K562 (cell line): ENCODE results near the gene DNAJB13. TPM values are rescaled to one million over a fixed set of nuclear protein-coding genes. Genes with fewer than 3 reads are reported as not detected.

ENCODE experiments used
- ATAC-seq: fragments of 200-7000 bp; cut with Tn5 transposase; 3 replicates; pipeline ENCODE4 v1.9.1; 2020; ENCODE audit warnings: moderate library complexity
- BruUV-seq: library from RNA; stranded (reverse); fragments of 400-500 nt; replicated peaks from 2 replicates; lab custom pipeline; 2021; lab: Mats Ljungman, UMichigan
- CTCF ChIA-PET: fragments of 300-600 bp; formaldehyde crosslinking; extraction: SDS; loops from one replicate; lab custom pipeline; 2021; ENCODE audit warnings: low intra/inter-chr PET ratio; lab: Yijun Ruan, JAX
- POLR2A ChIA-PET: fragments of 300-600, 350-650 bp; sonication (Branson Sonifier 250); formaldehyde crosslinking; extraction: SDS; loops from one replicate; lab custom pipeline; 2021; ENCODE audit warnings: antibody characterized with exemption, inconsistent platforms; lab: Yijun Ruan, JAX
- DNase-seq, 4 experiments: peaks; one replicate each; pipeline versions ENCODE4 v3.0.0 to v3.0.0-alpha.2; 2011 to 2018; ENCODE audit warnings: low spot score in 3 of 4, mixed read lengths in 3 of 4; ENCODE audit errors: extremely low read depth in 1 of 4
- FAIRE-seq: peaks from 2 replicates; lab custom pipeline; 2011; peaks lifted over from hg19 to GRCh38; lab: Jason Lieb, UNC
- H2AFZ ChIP-seq: 2 replicates; pipeline ENCODE4 v1.6.0; 2011; ENCODE audit warnings: low read depth, low read length, control low read depth, inconsistent platforms
- H3K27ac ChIP-seq: fragments of 200-600 bp; 3 replicates; pipeline ENCODE4 v1.8.0; 2011; ENCODE audit warnings: low read depth, mild to moderate bottlenecking, control low read depth, inconsistent platforms, low read length, moderate library complexity, mixed read lengths; ENCODE audit errors: extremely low read depth
- H3K27me3 ChIP-seq, 2 experiments: fragments of 300-600 bp in 1 of 2; 2 replicates in 1 of 2; 3 replicates in 1 of 2; pipeline versions ENCODE4 v1.6.0 to v1.8.0; 2011; ENCODE audit warnings: inconsistent platforms in 2 of 2, low read length in 2 of 2, mild to moderate bottlenecking in 1 of 2, mixed read lengths in 1 of 2, moderate library complexity in 1 of 2; ENCODE audit not compliant: control insufficient read depth in 2 of 2, insufficient read depth in 2 of 2
- H3K36me3 ChIP-seq: fragments of 300-600 bp; 3 replicates; pipeline ENCODE4 v1.8.0; 2011; ENCODE audit warnings: mild to moderate bottlenecking, low read length, inconsistent platforms; ENCODE audit not compliant: control insufficient read depth, insufficient read depth
- H3K4me1 ChIP-seq, 2 experiments: fragments of 200-600 bp in 1 of 2; replicated peaks in 1 of 2; 2 replicates in 1 of 2; 3 replicates in 1 of 2; pipeline versions ENCODE4 v1.5.1 to v1.8.0; 2011; ENCODE audit warnings: inconsistent platforms in 2 of 2, low read length in 2 of 2, mild to moderate bottlenecking in 1 of 2, mixed read lengths in 1 of 2, moderate library complexity in 1 of 2; ENCODE audit not compliant: control insufficient read depth in 2 of 2, insufficient read depth in 2 of 2
- H3K4me2 ChIP-seq: 2 replicates; pipeline ENCODE4 v1.6.1; 2011; ENCODE audit warnings: low read length, control low read depth, inconsistent platforms, mixed read lengths; ENCODE audit not compliant: insufficient read depth
- H3K4me3 ChIP-seq: fragments of 200-600 bp; sonication (generic), shearing (Covaris generic); 2 replicates; pipeline ENCODE4 v1.5.1; 2016; ENCODE audit warnings: control low read depth, inconsistent platforms
- H3K79me2 ChIP-seq: fragments of 200-600 bp; 3 replicates; pipeline ENCODE4 v1.8.0; 2011; ENCODE audit warnings: low read length, inconsistent platforms; ENCODE audit not compliant: control insufficient read depth, insufficient read depth
- H3K9ac ChIP-seq, 2 experiments: 2 replicates each; pipeline versions ENCODE4 v1.6.0 to v1.6.1; 2011; ENCODE audit warnings: low read depth in 2 of 2, low read length in 2 of 2, control low read depth in 1 of 2, inconsistent platforms in 1 of 2, mild to moderate bottlenecking in 1 of 2, mixed read lengths in 1 of 2; ENCODE audit not compliant: insufficient read depth in 1 of 2
- H3K9me1 ChIP-seq: one replicate; pipeline ENCODE4 v1.6.0; 2011; ENCODE audit warnings: inconsistent platforms, mild to moderate bottlenecking, low read length, moderate library complexity; ENCODE audit not compliant: control insufficient read depth, insufficient read depth
- H3K9me3 ChIP-seq: replicated peaks from 2 replicates; pipeline ENCODE4 v1.5.1; 2011; ENCODE audit warnings: low read depth, low read length, inconsistent platforms; ENCODE audit not compliant: control insufficient read depth, insufficient read depth
- H4K20me1 ChIP-seq: replicated peaks from 2 replicates; pipeline ENCODE4 v1.6.1; 2011; ENCODE audit warnings: low read length, inconsistent platforms, mixed read lengths; ENCODE audit not compliant: control insufficient read depth, insufficient read depth
- POLR2A ChIP-seq: fragments of 450-650 bp; conservative IDR thresholded peaks from 2 replicates; pipeline ENCODE4 v1.6.1; 2016
- POLR2G ChIP-seq: fragments of 200-400 bp; formaldehyde crosslinking; IDR thresholded peaks from 2 replicates; pipeline ENCODE4 v1.6.1; 2017; ENCODE audit warnings: low read depth, mild to moderate bottlenecking, antibody characterized with exemption, low read length, moderate library complexity
- RBFOX2 ChIP-seq: fragments of 200-400 bp; formaldehyde crosslinking; IDR thresholded peaks from 2 replicates; pipeline ENCODE4 v1.6.1; 2017; ENCODE audit warnings: low read depth, mild to moderate bottlenecking, low read length, moderate library complexity
- TBP ChIP-seq: optimal IDR thresholded peaks from 2 replicates; pipeline ENCODE3; 2011; ENCODE audit warnings: low read depth, low read length, improper control_type of control experiment
- TFAM ChIP-seq: fragments of 250-450 bp; sonication (Bioruptor Pico); conservative IDR thresholded peaks from 2 replicates; pipeline ENCODE4 v1.5.0; 2021; ENCODE audit warnings: mild to moderate bottlenecking, moderate library complexity
- WGBS: fragments of 100-300 bp; shearing (Covaris generic); methylation state at CpG from one replicate; pipeline ENCODE4 v1.1.6; 2016; ENCODE audit warnings: low coverage, mixed read lengths; ENCODE audit not compliant: insufficient coverage; ENCODE audit errors: missing lambda C conversion rate; 5-methylcytosine and 5-hydroxymethylcytosine counted together
- in situ Hi-C: fragments of 300-500 bp; cut with MboI; formaldehyde crosslinking; loops from 4 replicates; pipeline ENCODE4 v1.15.0; 2018; ENCODE audit warnings: inconsistent platforms, mixed read lengths
- intact Hi-C: fragments of 100-400 bp; cut with micrococcal nuclease; formaldehyde crosslinking; loops from 2 replicates; pipeline ENCODE4 v1.14.2; 2022
- polyA plus RNA-seq, 8 experiments: library from polyadenylated mRNA; depleted of rRNA in 4 of 8; stranded (reverse) in 5 of 8; unstranded in 3 of 8; fragments of >200 nt; fragmentation: Nextera tagmentation in 2 of 8; fragmentation: Illumina TruSeq in 1 of 8; extraction: Ambion mirVana in 2 of 8; extraction: Trizol in 1 of 8; gene quantifications; 2 replicates each; pipeline versions ENCODE4 v1.2.1 to v1.2.3, GENCODE V29; 2011 to 2014; ENCODE audit warnings: inconsistent platforms in 1 of 8, missing spikeins in 1 of 8
- total RNA-seq, 7 experiments: library from RNA; depleted of rRNA in 6 of 7; stranded (reverse); fragments of >200 nt in 6 of 7; fragmentation: Illumina TruSeq in 2 of 7; extraction: Trizol in 2 of 7; gene quantifications; 2 replicates each; pipeline versions ENCODE4 v1.2.1 to v1.2.3, GENCODE V29; 2011 to 2021; ENCODE audit warnings: low replicate concordance in 1 of 7
- TF ChIP-seq, protein P1 (sequence below): fragments of 250-450 bp; sonication (Bioruptor Pico); IDR thresholded peaks from 2 replicates; pipeline ENCODE4 v1.9.0; 2021; ENCODE audit warnings: mild to moderate bottlenecking
- TF ChIP-seq, protein P2 (sequence below), 2 experiments: fragments of 450-650 bp in 1 of 2; sonication (generic) in 1 of 2; formaldehyde crosslinking in 1 of 2; IDR thresholded peaks in 1 of 2; conservative IDR thresholded peaks in 1 of 2; 2 replicates each; pipeline versions ENCODE4 v1.6.1 to v1.8.1; 2016 to 2023; ENCODE audit warnings: mild to moderate bottlenecking in 2 of 2, moderate library complexity in 2 of 2, inconsistent platforms in 1 of 2, missing genetic modification reagents in 1 of 2
- TF ChIP-seq, protein P3 (sequence below), 2 experiments: IDR thresholded peaks; 2 replicates each; pipeline ENCODE4 v1.6.1; 2011; ENCODE audit warnings: borderline replicate concordance in 1 of 2, control low read depth in 1 of 2, low read depth in 1 of 2, low read length in 1 of 2, mild to moderate bottlenecking in 1 of 2, mixed read lengths in 1 of 2, moderate library complexity in 1 of 2; ENCODE audit not compliant: insufficient read depth in 1 of 2, insufficient read length in 1 of 2, poor library complexity in 1 of 2, severe bottlenecking in 1 of 2; ENCODE audit errors: extremely low read depth in 1 of 2

DNAJB13 gene
- total and polyA plus RNA-seq, 9 of the 15 experiments (the other 6 are each of a cell fraction or from before 2014, with no cell fraction given), result 0.14 TPM; not detected in 8

DNA sequence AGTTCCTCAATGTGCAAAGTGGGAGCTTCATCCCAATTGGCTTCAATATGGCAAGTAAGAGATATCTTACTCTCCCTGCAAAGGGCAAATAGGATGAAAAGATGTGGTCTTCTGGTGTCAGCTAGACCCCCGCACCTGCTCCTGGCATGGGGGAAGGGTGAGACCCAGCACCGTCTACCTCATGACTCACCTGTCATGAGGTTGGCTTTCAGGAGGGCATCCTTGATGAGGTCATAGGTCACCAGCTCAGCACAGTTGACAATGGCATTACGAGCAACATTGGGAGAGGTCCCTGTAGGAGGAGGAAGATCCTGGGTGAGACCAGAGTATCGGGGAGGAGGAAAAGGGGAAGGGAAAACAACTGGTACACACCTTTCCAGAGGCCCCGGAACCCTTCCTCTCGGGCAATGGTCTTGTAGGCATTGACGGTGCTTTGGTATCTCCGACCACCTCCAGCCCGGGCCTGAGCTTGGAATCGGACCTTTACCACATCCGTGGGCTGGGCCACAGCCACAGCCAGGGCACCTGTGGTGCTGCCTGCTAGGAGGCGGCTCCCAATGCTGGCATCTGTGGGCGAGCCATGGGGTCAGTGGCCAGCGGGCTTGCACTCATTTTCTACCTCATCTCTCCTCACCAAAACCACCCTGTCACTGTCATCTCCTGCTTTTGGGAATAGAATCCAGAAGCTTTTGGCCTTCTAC, 25.8 kb downstream of the DNAJB13 start:
- peaks cover 34% of the 10 kb centered on the region for H3K79me2 ChIP-seq
- WGBS, result 92% methylated on average over 13 of the region's 14 CpGs
- H3K4me2 ChIP-seq, result no peak overlapping the region
- no peak overlapping the region for H3K4me3 ChIP-seq
- H3K4me1 ChIP-seq, result peaks cover 32 to 58% of the 10 kb centered on the region in 2 experiments
- no peaks in the 10 kb centered on the region for H3K9me3 ChIP-seq
- ChIA-PET CTCF (no interaction called here), POLR2A (interaction anchor here (0.8 to 1.4 kb wide), 2 partner anchors 11 to 342 kb away, joined by 4 to 5 read pairs; no protein-coding TSS in a partner anchor)
- no peak overlapping the region for H3K27ac ChIP-seq
- no peak overlapping the region for H2AFZ ChIP-seq
- H4K20me1 ChIP-seq, result peaks cover 14% of the 10 kb centered on the region
- no peak for ATAC-seq
- in situ Hi-C loops, result no loop called here
- BruUV-seq, result no TSS peak
- intact Hi-C loops, result no loop called here
- peak; percentile 64 for TF ChIP-seq RBFOX2
- TF ChIP-seq, protein P1, sequence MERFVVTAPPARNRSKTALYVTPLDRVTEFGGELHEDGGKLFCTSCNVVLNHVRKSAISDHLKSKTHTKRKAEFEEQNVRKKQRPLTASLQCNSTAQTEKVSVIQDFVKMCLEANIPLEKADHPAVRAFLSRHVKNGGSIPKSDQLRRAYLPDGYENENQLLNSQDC (CRISPR knock-in tag), result no peak
- TF ChIP-seq TBP, result no peak
- TF ChIP-seq POLR2A, result 0 out of 2 replicates have a peak, but pooled peaks have one; percentile 9
- peak; percentile 65 for TF ChIP-seq POLR2G
- TF ChIP-seq, protein P2, sequence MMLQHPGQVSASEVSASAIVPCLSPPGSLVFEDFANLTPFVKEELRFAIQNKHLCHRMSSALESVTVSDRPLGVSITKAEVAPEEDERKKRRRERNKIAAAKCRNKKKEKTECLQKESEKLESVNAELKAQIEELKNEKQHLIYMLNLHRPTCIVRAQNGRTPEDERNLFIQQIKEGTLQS (IDR thresholded peaks at IDR 0.05), result 0 out of 2 replicates have a peak, but pooled peaks have one; percentile 11
- TF ChIP-seq, protein P2 (CRISPR knock-in tag; conservative IDR thresholded peaks at IDR 0.05), result no peak
- no peak for TF ChIP-seq TFAM (CRISPR knock-in tag)
- TF ChIP-seq, protein P3, sequence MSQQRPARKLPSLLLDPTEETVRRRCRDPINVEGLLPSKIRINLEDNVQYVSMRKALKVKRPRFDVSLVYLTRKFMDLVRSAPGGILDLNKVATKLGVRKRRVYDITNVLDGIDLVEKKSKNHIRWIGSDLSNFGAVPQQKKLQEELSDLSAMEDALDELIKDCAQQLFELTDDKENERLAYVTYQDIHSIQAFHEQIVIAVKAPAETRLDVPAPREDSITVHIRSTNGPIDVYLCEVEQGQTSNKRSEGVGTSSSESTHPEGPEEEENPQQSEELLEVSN (IDR thresholded peaks at IDR 0.05; ENCODE audit: borderline replicate concordance in 1 of 2, extremely low read depth in 1 of 2, insufficient read depth in 1 of 2, insufficient read length in 1 of 2, low read depth in 1 of 2, low read length in 1 of 2, poor library complexity in 1 of 2, severe bottlenecking in 1 of 2), result no peak
- peaks cover 78% of the 10 kb centered on the region for H3K36me3 ChIP-seq
- H3K9ac ChIP-seq, result no peak overlapping the region
- H3K9me1 ChIP-seq, result peaks cover 3% of the 10 kb centered on the region
- no peak for FAIRE-seq
- DNase-seq, result peak in 1 of 4 experiments; percentile 14
- H3K27me3 ChIP-seq, result no peaks in the 10 kb centered on the region
